Type B pancreatic cell (in vitro differentiated cells): ENCODE results near the gene OPN5. TPM values are rescaled to one million over a fixed set of nuclear protein-coding genes. Genes with fewer than 3 reads are reported as not detected.

Source experiments
- DNase-seq: peaks from one replicate; pipeline ENCODE4 v3.0.0; 2021; ENCODE audit warnings: mixed read lengths; ENCODE audit not compliant: unreplicated experiment; ENCODE audit errors: extremely low spot score
- H3K27ac Mint-ChIP-seq: 2 replicates; pipeline ENCODE4 v1.8.0; 2021; ENCODE audit warnings: mild to moderate bottlenecking, mixed read lengths
- H3K27me3 Mint-ChIP-seq: 2 replicates; pipeline ENCODE4 v1.8.0; 2021; ENCODE audit warnings: mixed read lengths
- H3K36me3 Mint-ChIP-seq: 2 replicates; pipeline ENCODE4 v1.8.0; 2021; ENCODE audit warnings: mixed read lengths
- H3K4me1 Mint-ChIP-seq: one replicate; pipeline ENCODE4 v1.8.0; 2021; ENCODE audit warnings: mixed read lengths; ENCODE audit not compliant: unreplicated experiment
- H3K4me3 Mint-ChIP-seq: 2 replicates; pipeline ENCODE4 v1.8.0; 2021; ENCODE audit warnings: mild to moderate bottlenecking, mixed read lengths
- H3K9me3 Mint-ChIP-seq: 2 replicates; pipeline ENCODE4 v1.8.0; 2021; ENCODE audit warnings: mixed read lengths
- total RNA-seq: library from RNA; stranded (reverse); gene quantifications from 2 replicates; pipeline ENCODE4 v1.2.1, GENCODE V29; 2021; ENCODE audit warnings: low replicate concordance
- TF ChIP-seq, protein P1 (sequence below): fragments of 200-600 bp; sonication (generic); conservative IDR thresholded peaks from 2 replicates; pipeline ENCODE4 v1.5.0; 2021; ENCODE audit warnings: antibody characterized with exemption, mild to moderate bottlenecking

Gene OPN5
- total RNA-seq, 1 donor from 2014 or later = 4.6 TPM

DNA sequence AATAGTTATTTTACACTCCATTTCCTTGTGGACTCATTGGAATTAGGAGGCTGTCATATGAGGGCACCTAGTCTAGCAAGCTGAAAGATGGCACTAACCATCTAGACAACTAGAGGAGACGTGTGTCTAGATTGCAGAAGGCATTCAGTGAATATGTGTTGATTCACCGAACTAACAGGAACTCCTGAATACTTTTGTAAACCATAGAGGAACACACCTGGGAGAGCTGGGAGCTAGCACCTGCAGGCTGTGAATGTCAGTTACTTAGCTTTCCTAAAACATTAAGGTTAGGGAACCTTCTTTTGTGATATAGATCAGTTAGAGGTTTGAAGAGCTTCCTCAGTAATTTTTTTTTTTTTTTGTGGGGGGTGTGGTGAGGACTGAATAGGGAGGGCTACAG lies 7.7 kb downstream of the OPN5 start:
- no peak overlapping the region for H3K27ac Mint-ChIP-seq
- H3K4me3 Mint-ChIP-seq = no peak overlapping the region
- no peaks in the 10 kb centered on the region for H3K9me3 Mint-ChIP-seq
- peaks cover 17% of the 10 kb centered on the region for H3K27me3 Mint-ChIP-seq
- no peak for DNase-seq
- no peaks in the 10 kb centered on the region for H3K36me3 Mint-ChIP-seq
- peaks cover 6% of the 10 kb centered on the region for H3K4me1 Mint-ChIP-seq
- TF ChIP-seq, protein P1, sequence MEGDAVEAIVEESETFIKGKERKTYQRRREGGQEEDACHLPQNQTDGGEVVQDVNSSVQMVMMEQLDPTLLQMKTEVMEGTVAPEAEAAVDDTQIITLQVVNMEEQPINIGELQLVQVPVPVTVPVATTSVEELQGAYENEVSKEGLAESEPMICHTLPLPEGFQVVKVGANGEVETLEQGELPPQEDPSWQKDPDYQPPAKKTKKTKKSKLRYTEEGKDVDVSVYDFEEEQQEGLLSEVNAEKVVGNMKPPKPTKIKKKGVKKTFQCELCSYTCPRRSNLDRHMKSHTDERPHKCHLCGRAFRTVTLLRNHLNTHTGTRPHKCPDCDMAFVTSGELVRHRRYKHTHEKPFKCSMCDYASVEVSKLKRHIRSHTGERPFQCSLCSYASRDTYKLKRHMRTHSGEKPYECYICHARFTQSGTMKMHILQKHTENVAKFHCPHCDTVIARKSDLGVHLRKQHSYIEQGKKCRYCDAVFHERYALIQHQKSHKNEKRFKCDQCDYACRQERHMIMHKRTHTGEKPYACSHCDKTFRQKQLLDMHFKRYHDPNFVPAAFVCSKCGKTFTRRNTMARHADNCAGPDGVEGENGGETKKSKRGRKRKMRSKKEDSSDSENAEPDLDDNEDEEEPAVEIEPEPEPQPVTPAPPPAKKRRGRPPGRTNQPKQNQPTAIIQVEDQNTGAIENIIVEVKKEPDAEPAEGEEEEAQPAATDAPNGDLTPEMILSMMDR = no peak

DNA sequence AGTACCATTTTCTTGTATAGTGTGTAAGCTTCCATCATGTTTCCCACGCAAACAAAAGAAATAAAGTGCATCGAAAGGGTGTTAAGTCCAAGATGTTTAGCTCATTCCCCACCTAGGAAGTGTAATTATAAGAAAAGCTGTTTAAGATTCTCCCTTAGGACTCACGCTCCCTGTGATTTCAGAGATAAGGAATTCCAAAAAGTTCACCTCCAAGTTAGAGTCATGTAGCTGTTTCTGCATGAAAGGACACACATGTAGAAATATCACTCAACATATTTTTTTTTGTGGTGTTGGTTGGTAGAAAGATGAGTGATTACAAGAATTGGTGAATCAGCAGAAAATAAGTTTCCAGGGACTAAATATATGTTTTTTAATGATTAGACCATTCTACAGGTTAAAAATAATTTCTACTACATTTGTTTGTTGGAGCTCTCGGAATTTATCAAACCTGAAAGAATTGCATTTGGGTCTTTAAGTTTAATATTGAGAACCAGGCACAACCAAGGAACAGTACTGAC lies 10.4 kb downstream of the OPN5 start:
- Mint-ChIP-seq H3K4me1 (peaks cover 6% of the 10 kb centered on the region), H3K9me3 (no peaks in the 10 kb centered on the region), H3K4me3 (no peak overlapping the region), H3K27me3 (peaks cover 17% of the 10 kb centered on the region), H3K36me3 (no peaks in the 10 kb centered on the region), H3K27ac (no peak overlapping the region)
- TF ChIP-seq, protein P1 = no peak
- DNase-seq = no peak

DNA sequence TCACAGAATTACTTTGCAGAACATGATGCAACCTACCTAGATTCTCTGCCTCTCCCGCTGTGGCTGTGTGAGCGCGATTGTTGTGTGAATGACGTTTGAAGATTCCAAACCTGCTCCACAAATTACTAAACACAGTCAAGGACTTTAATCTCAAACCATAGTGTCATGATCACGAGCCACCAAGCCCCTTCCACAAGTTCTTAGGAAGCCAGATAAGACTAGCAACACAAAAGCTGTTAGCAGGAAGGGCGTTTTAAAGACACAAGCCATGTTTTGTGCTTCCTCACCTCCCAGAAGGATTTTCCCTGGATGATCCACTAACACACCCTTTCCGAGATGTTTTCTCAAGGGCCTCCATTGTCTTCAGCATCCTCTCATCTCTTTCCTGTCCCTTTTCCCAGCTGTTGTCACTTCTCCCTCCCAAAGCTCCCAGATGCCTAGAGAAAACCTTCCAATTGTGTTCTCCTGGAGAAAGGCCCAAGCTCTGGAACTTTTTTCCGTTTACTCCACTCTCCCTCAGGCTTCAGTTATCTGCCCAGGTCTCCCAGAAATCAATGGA lies 12.8 kb downstream of the OPN5 start:
- DNase-seq = no peak
- no peaks in the 10 kb centered on the region for H3K36me3 Mint-ChIP-seq
- no peaks in the 10 kb centered on the region for H3K4me1 Mint-ChIP-seq
- peaks cover 3% of the 10 kb centered on the region for H3K27me3 Mint-ChIP-seq
- H3K9me3 Mint-ChIP-seq = no peaks in the 10 kb centered on the region
- H3K4me3 Mint-ChIP-seq = no peak overlapping the region
- no peak overlapping the region for H3K27ac Mint-ChIP-seq
- TF ChIP-seq, protein P1 = no peak

DNA sequence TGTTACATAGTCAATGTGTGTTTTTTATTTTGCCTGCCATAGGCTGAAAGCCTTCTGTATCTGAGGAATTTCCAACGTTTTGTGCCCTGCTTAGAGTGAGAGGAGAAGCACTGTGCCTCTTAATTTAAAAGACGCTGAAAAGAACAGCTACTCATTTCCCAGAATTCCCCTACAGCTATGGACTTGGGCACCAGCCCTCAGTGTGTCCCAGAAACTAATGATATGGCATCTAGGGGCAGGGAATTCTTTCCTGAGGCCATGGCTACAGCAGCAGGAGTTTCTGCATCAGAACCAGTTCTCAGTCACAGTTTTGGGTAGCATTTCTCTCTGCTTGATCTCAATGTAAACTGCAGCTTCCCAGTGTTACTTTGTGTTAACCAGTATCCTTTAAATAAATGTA lies 20.2 kb downstream of the OPN5 start:
- no peaks in the 10 kb centered on the region for H3K9me3 Mint-ChIP-seq
- TF ChIP-seq, protein P1 = no peak
- H3K27ac Mint-ChIP-seq = no peak overlapping the region
- no peaks in the 10 kb centered on the region for H3K4me1 Mint-ChIP-seq
- H3K36me3 Mint-ChIP-seq = no peaks in the 10 kb centered on the region
- H3K27me3 Mint-ChIP-seq = no peaks in the 10 kb centered on the region
- no peak for DNase-seq
- H3K4me3 Mint-ChIP-seq = no peak overlapping the region

DNA sequence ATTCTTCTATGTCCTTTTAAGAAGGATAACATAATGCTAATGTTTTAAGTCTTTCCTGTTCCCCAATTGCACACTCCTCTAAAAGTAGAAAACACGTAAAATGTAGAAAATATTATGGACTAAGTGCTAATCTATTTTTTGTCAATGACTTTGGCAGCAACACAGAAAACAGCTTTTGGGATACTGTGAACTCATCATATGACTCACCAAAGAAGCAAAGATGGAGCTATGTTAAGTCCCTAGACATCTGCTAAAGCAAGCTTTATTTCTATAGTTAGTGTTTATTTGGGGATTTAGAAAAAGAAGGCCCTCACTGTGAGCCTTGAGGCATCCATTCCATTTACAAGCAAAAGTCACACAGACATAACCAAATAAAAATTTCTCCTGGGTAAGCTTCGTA lies 23.0 kb downstream of the OPN5 start:
- H3K4me1 Mint-ChIP-seq = no peaks in the 10 kb centered on the region

More for the DNA sequence above, 23.0 kb downstream of the OPN5 start:
- Mint-ChIP-seq H3K27ac (no peak overlapping the region), H3K27me3 (peaks cover 2% of the 10 kb centered on the region), H3K9me3 (no peaks in the 10 kb centered on the region), H3K36me3 (no peaks in the 10 kb centered on the region), H3K4me3 (no peak overlapping the region)
- TF ChIP-seq, protein P1 = no peak
- no peak for DNase-seq
